Nephron progenitor cell (in vitro differentiated cells): ENCODE results near the gene LRP11.

Experiments
- DNase-seq: peaks from one replicate; pipeline ENCODE4 v3.0.0; 2021
- H3K27ac Mint-ChIP-seq: 2 replicates; pipeline ENCODE4 v1.8.0; 2021; ENCODE audit warnings: mild to moderate bottlenecking, moderate library complexity, mixed read lengths
- H3K27me3 Mint-ChIP-seq: 2 replicates; pipeline ENCODE4 v1.8.0; 2021; ENCODE audit warnings: mild to moderate bottlenecking, low read depth, mixed read lengths; ENCODE audit not compliant: poor library complexity
- H3K36me3 Mint-ChIP-seq: 2 replicates; pipeline ENCODE4 v1.8.0; 2021; ENCODE audit warnings: low read depth, mixed read lengths
- H3K4me1 Mint-ChIP-seq: 2 replicates; pipeline ENCODE4 v1.8.0; 2021; ENCODE audit warnings: mixed read lengths
- H3K4me3 Mint-ChIP-seq: 2 replicates; pipeline ENCODE4 v1.8.0; 2021; ENCODE audit warnings: mild to moderate bottlenecking, moderate library complexity, mixed read lengths
- H3K9me3 Mint-ChIP-seq: 2 replicates; pipeline ENCODE4 v1.8.0; 2021; ENCODE audit warnings: mild to moderate bottlenecking, moderate library complexity, mixed read lengths
- TF ChIP-seq, protein P1 (sequence below): fragments of 200-600 bp; sonication (generic); IDR thresholded peaks from 2 replicates; pipeline ENCODE4 v1.5.0; 2021; ENCODE audit warnings: antibody characterized with exemption

Gene LRP11

DNA sequence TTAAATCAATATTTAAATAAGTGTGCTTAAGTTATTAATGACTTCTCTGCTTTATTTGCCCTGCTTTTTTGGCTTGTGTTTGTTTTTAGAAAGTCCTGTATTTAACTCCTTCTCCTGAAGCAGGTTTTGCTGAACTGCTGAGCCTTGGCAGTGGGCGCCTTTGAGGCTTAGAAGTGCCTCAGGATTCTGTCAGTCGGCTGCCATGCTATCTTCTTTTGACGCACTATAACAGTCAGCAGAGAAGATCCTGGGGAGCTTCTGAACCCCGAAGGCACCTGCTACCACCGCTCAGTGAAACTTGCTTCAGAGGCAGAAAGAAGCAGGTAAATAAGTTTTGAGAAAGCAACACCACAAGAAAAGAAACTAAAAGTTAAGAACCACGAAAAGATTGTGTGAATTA, 92.2 kb downstream of the LRP11 start:
- Mint-ChIP-seq H3K4me1 (no peaks in the 10 kb centered on the region), H3K36me3 (peaks cover 67% of the 10 kb centered on the region), H3K27me3 (no peaks in the 10 kb centered on the region), H3K4me3 (no peak overlapping the region), H3K27ac (no peak overlapping the region), H3K9me3 (peaks cover 12% of the 10 kb centered on the region)
- TF ChIP-seq, protein P1, sequence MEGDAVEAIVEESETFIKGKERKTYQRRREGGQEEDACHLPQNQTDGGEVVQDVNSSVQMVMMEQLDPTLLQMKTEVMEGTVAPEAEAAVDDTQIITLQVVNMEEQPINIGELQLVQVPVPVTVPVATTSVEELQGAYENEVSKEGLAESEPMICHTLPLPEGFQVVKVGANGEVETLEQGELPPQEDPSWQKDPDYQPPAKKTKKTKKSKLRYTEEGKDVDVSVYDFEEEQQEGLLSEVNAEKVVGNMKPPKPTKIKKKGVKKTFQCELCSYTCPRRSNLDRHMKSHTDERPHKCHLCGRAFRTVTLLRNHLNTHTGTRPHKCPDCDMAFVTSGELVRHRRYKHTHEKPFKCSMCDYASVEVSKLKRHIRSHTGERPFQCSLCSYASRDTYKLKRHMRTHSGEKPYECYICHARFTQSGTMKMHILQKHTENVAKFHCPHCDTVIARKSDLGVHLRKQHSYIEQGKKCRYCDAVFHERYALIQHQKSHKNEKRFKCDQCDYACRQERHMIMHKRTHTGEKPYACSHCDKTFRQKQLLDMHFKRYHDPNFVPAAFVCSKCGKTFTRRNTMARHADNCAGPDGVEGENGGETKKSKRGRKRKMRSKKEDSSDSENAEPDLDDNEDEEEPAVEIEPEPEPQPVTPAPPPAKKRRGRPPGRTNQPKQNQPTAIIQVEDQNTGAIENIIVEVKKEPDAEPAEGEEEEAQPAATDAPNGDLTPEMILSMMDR: no peak
- no peak for DNase-seq

DNA sequence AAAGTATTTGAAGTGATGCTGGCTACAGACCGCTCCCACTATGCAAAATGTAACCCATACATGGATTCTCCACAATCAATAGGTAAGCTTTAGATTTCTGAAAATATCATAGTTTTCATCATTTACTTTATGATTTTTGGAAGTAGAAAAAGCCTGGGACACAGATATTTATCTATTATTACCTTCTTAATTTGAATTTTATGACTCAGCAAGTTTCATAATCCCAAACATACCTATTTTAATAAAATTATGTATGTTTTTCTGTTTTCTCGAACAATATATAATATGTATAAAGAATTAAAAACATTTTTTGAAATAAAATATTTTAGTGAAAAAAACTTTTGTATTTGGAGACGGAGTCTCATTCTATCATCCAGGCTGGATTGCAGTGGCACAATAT, 93.0 kb downstream of the LRP11 start:
- H3K4me3 Mint-ChIP-seq: no peak overlapping the region

DNA sequence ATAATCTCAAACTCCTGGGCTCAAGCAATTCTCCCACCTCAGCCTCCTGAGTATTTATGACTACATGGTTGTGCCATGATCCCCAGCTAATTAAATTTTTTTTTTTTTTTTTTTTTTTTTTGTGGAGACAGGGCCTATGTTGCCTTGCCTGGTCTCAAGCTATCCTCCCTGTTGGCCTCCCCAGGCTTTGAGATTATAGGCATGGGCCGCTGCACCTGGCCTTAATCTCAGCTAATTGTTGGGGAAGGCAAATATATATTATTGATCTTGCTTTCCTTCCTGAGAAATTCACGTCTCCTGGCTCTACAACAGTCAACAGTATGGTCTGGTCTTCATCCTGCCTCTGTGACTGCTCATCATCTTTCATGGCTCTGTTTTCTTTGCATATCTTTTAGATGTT, 94.5 kb downstream of the LRP11 start:
- H3K9me3 Mint-ChIP-seq: peaks cover 31% of the 10 kb centered on the region

More for the DNA sequence above, 93.0 kb downstream of the LRP11 start:
- H3K4me1 Mint-ChIP-seq: no peaks in the 10 kb centered on the region
- no peak for DNase-seq
- H3K9me3 Mint-ChIP-seq: peaks cover 20% of the 10 kb centered on the region
- peaks cover 74% of the 10 kb centered on the region for H3K36me3 Mint-ChIP-seq
- no peak overlapping the region for H3K27ac Mint-ChIP-seq
- no peaks in the 10 kb centered on the region for H3K27me3 Mint-ChIP-seq
- TF ChIP-seq, protein P1: no peak

More for the DNA sequence above, 94.5 kb downstream of the LRP11 start:
- no peaks in the 10 kb centered on the region for H3K4me1 Mint-ChIP-seq
- H3K27me3 Mint-ChIP-seq: no peaks in the 10 kb centered on the region
- no peak overlapping the region for H3K27ac Mint-ChIP-seq
- DNase-seq: no peak
- no peak overlapping the region for H3K4me3 Mint-ChIP-seq
- TF ChIP-seq, protein P1: no peak
- H3K36me3 Mint-ChIP-seq: peaks cover 74% of the 10 kb centered on the region
